Measurements from ENCODE around the gene ZNF805.

GRCh38 chr19:57233207-57233606 lies 7.2 kb upstream of the ZNF805 start:
- no peak for TF ChIP-seq CTCF (conservative IDR thresholded peaks at IDR 0.05; ENCODE audit: low read length)
- TF ChIP-seq EZH2phosphoT487 (IDR thresholded peaks at IDR 0.05; ENCODE audit: borderline replicate concordance, low read depth, low read length), result no peak
